Lower lobe of right lung (tissue), 2 donors: Measurements from ENCODE around the gene RNF222. TPM values are rescaled to one million over a fixed set of nuclear protein-coding genes. Genes with fewer than 3 reads are reported as not detected.

Experiments used
- ATAC-seq, 2 donors: fragments of 200-7000 bp; cut with Tn5 transposase; one replicate each; pipeline ENCODE4 v1.9.1; 2020 to 2022; ENCODE audit warnings: mild to moderate bottlenecking in 2 of 2, moderate library complexity in 2 of 2
- DNase-seq: peaks from one replicate; pipeline ENCODE4 v3.0.0-alpha.2; 2020
- H3K27ac ChIP-seq: fragments of 200-600 bp; one replicate; pipeline ENCODE4 v1.8.0; 2022
- H3K27me3 ChIP-seq: fragments of 200-600 bp; one replicate; pipeline ENCODE4 v1.8.0; 2022; ENCODE audit warnings: low read depth
- H3K36me3 ChIP-seq: fragments of 200-600 bp; one replicate; pipeline ENCODE4 v1.8.0; 2022; ENCODE audit warnings: mild to moderate bottlenecking
- H3K4me1 ChIP-seq: fragments of 200-600 bp; one replicate; pipeline ENCODE4 v1.8.0; 2022
- H3K4me3 ChIP-seq: fragments of 200-600 bp; one replicate; pipeline ENCODE4 v1.8.0; 2022; ENCODE audit warnings: mild to moderate bottlenecking
- H3K9me3 ChIP-seq: fragments of 200-600 bp; one replicate; pipeline ENCODE4 v1.8.0; 2022
- intact Hi-C: fragments of 100-400 bp; cut with DNase I; formaldehyde crosslinking; loops from one replicate; pipeline ENCODE4 v1.11.0; 2022
- long read RNA-seq: library from polyadenylated mRNA; unstranded; transcript quantifications from one replicate; pipeline ENCODE4 v2.0.0, GENCODE V29; 2021
- total RNA-seq: library from RNA; stranded (reverse); fragmentation: NEBNext Ultra II Directional; extraction: Animal tissue kit (Norgen Biotek cat#: 25700); gene quantifications from one replicate; pipeline ENCODE4 v1.2.1, GENCODE V29; 2021
- TF ChIP-seq, protein P1 (sequence below): fragments of 200-600 bp; IDR thresholded peaks from one replicate; pipeline ENCODE4 v1.8.0; 2022; ENCODE audit warnings: antibody characterized with exemption, mild to moderate bottlenecking
- donor health status: DM: no; HTN: yes; CAD: no; lungs with severe emphysema.

Gene RNF222
- not detected for total RNA-seq
- long read RNA-seq, result 0 reads

GRCh38 chr17:8397636-8398035, at the start of gene RNF222:
RNF222 (minus strand) TSS chr17:8397827; CDS start chr17:8393461, 4,366 bp downstream.
- intact Hi-C loops, result no loop called here
- no peak for ATAC-seq
- no peak for DNase-seq
- TF ChIP-seq, protein P1, sequence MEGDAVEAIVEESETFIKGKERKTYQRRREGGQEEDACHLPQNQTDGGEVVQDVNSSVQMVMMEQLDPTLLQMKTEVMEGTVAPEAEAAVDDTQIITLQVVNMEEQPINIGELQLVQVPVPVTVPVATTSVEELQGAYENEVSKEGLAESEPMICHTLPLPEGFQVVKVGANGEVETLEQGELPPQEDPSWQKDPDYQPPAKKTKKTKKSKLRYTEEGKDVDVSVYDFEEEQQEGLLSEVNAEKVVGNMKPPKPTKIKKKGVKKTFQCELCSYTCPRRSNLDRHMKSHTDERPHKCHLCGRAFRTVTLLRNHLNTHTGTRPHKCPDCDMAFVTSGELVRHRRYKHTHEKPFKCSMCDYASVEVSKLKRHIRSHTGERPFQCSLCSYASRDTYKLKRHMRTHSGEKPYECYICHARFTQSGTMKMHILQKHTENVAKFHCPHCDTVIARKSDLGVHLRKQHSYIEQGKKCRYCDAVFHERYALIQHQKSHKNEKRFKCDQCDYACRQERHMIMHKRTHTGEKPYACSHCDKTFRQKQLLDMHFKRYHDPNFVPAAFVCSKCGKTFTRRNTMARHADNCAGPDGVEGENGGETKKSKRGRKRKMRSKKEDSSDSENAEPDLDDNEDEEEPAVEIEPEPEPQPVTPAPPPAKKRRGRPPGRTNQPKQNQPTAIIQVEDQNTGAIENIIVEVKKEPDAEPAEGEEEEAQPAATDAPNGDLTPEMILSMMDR, result no peak
- Histone ChIP-seq H3K27me3 (peaks cover 40% of the 10 kb centered on the region), H3K4me3 (no peak within 1 kb of the TSS), H3K27ac (no peak within 1 kb of the TSS), H3K36me3 (no peaks in the 10 kb centered on the region), H3K9me3 (no peaks in the 10 kb centered on the region), H3K4me1 (no peaks in the 10 kb centered on the region)

GRCh38 chr17:8445536-8445935, 47.9 kb upstream of the RNF222 start:
- intact Hi-C loops, result no loop called here
- ATAC-seq (no peak), DNase-seq (no peak)
- Histone ChIP-seq H3K4me3 (peak overlapping the region; percentile 20), H3K27me3 (no peaks in the 10 kb centered on the region), H3K27ac (peak overlapping the region; percentile 69), H3K9me3 (no peaks in the 10 kb centered on the region), H3K4me1 (peaks cover 42% of the 10 kb centered on the region), H3K36me3 (peaks cover 77% of the 10 kb centered on the region)
- TF ChIP-seq, protein P1, result no peak

GRCh38 chr17:8444494-8444893, 46.9 kb upstream of the RNF222 start:
- Histone ChIP-seq H3K4me3 (no peak overlapping the region), H3K4me1 (peaks cover 46% of the 10 kb centered on the region), H3K27me3 (no peaks in the 10 kb centered on the region), H3K36me3 (peaks cover 72% of the 10 kb centered on the region), H3K9me3 (no peaks in the 10 kb centered on the region), H3K27ac (no peak overlapping the region)
- DNase-seq (no peak), ATAC-seq (no peak)
- TF ChIP-seq, protein P1, result no peak
- intact Hi-C loops, result no loop called here

GRCh38 chr17:8443756-8444155, 46.1 kb upstream of the RNF222 start:
- H3K27ac ChIP-seq, result no peak overlapping the region
- H3K4me3 ChIP-seq, result no peak overlapping the region
- TF ChIP-seq, protein P1, result no peak
- H3K9me3 ChIP-seq, result no peaks in the 10 kb centered on the region
- H3K27me3 ChIP-seq, result no peaks in the 10 kb centered on the region
- intact Hi-C loops, result no loop called here
- peaks cover 46% of the 10 kb centered on the region for H3K4me1 ChIP-seq
- ATAC-seq (no peak), DNase-seq (no peak)
- H3K36me3 ChIP-seq, result peaks cover 69% of the 10 kb centered on the region

- Histone ChIP-seq H3K36me3 (peaks cover 66% of the 10 kb centered on the region), H3K27me3 (no peaks in the 10 kb centered on the region), H3K4me1 (peaks cover 57% of the 10 kb centered on the region), H3K27ac (no peak overlapping the region), H3K9me3 (no peaks in the 10 kb centered on the region), H3K4me3 (no peak overlapping the region)
- intact Hi-C loops, result no loop called here
- TF ChIP-seq, protein P1, result no peak
- ATAC-seq (no peak), DNase-seq (no peak)
Observed at GRCh38 chr17:8442310-8442709, 44.7 kb upstream of the RNF222 start.

DNA sequence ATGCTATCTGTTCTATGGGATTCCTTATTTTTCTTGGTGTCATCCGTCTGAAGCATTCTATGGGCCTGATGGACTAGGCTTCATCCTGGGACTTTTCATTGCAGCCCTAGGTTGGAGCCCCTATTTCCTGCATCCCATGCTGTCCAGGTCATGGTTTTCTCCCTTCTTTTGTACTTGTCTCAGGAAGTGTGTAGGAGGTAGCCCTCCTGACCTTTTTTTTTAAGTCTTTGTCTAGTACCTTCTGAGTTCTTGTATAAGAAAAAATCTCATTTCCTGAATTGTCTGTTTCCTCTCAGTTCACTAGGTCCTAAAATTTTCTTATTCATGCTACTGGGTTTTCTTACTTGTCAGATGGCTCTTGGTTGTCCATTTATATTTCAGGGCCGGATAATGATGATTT, 44.1 kb upstream of the RNF222 start:
- Histone ChIP-seq H3K27me3 (no peaks in the 10 kb centered on the region), H3K9me3 (no peaks in the 10 kb centered on the region), H3K36me3 (peaks cover 60% of the 10 kb centered on the region), H3K4me3 (no peak overlapping the region), H3K27ac (no peak overlapping the region), H3K4me1 (peaks cover 60% of the 10 kb centered on the region)
- peak in 1 of 2 donors; percentile 29 for ATAC-seq
- TF ChIP-seq, protein P1, result no peak
- intact Hi-C loops, result no loop called here
- DNase-seq, result no peak
